Stomach (tissue), 4 donors: ENCODE measurements around the gene ZFAND6.

ENCODE experiments used
- EP300 ChIP-seq: sonication (generic); formaldehyde crosslinking; IDR thresholded peaks from one replicate; pipeline ENCODE4 v1.6.1; 2017; ENCODE audit warnings: antibody characterized with exemption
- POLR2A ChIP-seq, 4 donors: fragments of 450-650 bp; IDR thresholded peaks; one replicate each; pipeline ENCODE4 v1.6.1; 2016; ENCODE audit warnings: antibody characterized with exemption in 4 of 4, control low read depth in 2 of 4, mild to moderate bottlenecking in 1 of 4, moderate library complexity in 1 of 4
- POLR2AphosphoS5 ChIP-seq, 3 donors: sonication (generic); formaldehyde crosslinking; IDR thresholded peaks; one replicate each; pipeline ENCODE4 v1.6.1; 2016; ENCODE audit warnings: antibody characterized with exemption in 3 of 3
- TF ChIP-seq, protein P1 (sequence below), 7 experiments: fragments of 450-650 bp in 4 of 7; fragments of 200-600 bp in 3 of 7; sonication (generic) in 3 of 7; IDR thresholded peaks; one replicate each; pipeline ENCODE4 v1.5.1; 2016 to 2019; ENCODE audit warnings: antibody characterized with exemption in 7 of 7, control low read depth in 2 of 7, mild to moderate bottlenecking in 1 of 7

DNA sequence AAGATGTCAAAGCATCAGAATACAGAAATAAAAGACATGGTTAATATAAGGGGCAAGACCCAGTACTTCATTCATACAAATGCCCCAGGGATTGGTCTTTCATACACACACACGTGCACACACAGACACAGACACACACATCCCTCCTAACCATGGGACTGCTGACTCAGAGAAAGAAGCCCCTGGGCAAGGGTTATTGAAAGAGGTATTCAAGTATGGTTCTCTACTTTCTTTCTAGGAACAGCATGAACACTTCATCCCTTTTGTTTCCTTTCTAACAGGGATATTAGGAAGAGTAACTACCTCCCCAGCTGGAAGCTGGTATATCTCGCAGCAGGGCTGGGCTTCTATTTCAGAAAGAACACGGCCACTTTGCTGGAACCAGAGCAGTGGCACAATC, 33.2 kb upstream of the ZFAND6 start:
- TF ChIP-seq, protein P1, sequence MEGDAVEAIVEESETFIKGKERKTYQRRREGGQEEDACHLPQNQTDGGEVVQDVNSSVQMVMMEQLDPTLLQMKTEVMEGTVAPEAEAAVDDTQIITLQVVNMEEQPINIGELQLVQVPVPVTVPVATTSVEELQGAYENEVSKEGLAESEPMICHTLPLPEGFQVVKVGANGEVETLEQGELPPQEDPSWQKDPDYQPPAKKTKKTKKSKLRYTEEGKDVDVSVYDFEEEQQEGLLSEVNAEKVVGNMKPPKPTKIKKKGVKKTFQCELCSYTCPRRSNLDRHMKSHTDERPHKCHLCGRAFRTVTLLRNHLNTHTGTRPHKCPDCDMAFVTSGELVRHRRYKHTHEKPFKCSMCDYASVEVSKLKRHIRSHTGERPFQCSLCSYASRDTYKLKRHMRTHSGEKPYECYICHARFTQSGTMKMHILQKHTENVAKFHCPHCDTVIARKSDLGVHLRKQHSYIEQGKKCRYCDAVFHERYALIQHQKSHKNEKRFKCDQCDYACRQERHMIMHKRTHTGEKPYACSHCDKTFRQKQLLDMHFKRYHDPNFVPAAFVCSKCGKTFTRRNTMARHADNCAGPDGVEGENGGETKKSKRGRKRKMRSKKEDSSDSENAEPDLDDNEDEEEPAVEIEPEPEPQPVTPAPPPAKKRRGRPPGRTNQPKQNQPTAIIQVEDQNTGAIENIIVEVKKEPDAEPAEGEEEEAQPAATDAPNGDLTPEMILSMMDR (IDR thresholded peaks at IDR 0.05) = no peak
- TF ChIP-seq POLR2AphosphoS5 (IDR thresholded peaks at IDR 0.05) (no peak), POLR2A (IDR thresholded peaks at IDR 0.05) (no peak), EP300 (no peak)
